Skeletal muscle satellite cell (primary cell): ENCODE measurements around the gene HS3ST3A1.

ENCODE experiments used
- H3K27me3 ChIP-seq: 2 replicates; pipeline ENCODE4 v1.7.0; 2013; ENCODE audit warnings: low read length; ENCODE audit not compliant: control insufficient read depth, insufficient read depth
- H3K36me3 ChIP-seq: 2 replicates; pipeline ENCODE4 v1.7.0; 2013; ENCODE audit warnings: mild to moderate bottlenecking, control low read depth, low read length; ENCODE audit not compliant: insufficient read depth
- H3K4me1 ChIP-seq: 2 replicates; pipeline ENCODE4 v1.7.0; 2013; ENCODE audit warnings: low read length; ENCODE audit not compliant: control insufficient read depth, insufficient read depth
- H3K4me2 ChIP-seq: 2 replicates; pipeline ENCODE4 v1.7.0; 2013; ENCODE audit warnings: mild to moderate bottlenecking, low read length
- H3K4me3 ChIP-seq: 2 replicates; pipeline ENCODE4 v1.7.0; 2013; ENCODE audit warnings: low read length
- H3K9ac ChIP-seq: 2 replicates; pipeline ENCODE4 v1.7.0; 2013; ENCODE audit warnings: mild to moderate bottlenecking, low read depth, low read length, moderate library complexity
- H3K9me3 ChIP-seq: replicated peaks from 2 replicates; pipeline ENCODE4 v1.7.0; 2013; ENCODE audit warnings: mild to moderate bottlenecking, control low read depth, low read length

The HS3ST3A1 gene

DNA sequence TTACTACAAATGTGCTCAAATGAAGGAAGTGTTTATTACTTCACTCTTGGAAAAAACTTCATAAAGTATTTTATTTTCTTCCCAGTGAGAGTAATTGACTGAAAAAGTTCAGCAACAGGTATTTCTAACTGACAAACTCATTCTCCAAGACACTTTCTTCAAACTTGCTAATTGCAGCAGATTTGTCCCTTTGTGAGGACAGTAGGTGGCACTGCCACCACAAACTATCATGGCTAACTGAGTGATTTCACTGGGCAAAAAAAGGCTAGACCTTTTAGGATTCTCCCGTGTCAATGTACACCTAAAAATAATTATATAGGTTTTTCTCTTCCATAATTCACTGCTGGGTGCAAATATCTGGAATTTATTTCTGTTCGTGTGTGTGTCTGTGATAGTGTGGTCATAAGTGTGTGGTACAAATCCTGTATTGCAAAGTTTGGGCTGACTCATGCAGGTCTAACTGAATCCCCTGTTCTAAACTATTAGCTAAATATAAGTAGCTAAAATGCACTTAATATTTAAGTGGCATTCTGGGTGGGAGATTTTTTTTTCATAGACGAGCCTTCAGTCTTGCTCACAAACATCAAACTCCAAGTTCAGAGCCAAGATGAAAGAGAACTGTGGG lies 3.9 kb downstream of the HS3ST3A1 start:
- H3K27me3 ChIP-seq, result no peaks in the 10 kb centered on the region
- peak overlapping the region; percentile 80 for H3K4me3 ChIP-seq

GRCh38 chr17:13596241-13596923 lies 5.3 kb downstream of the HS3ST3A1 start:
- Histone ChIP-seq H3K4me1 (peaks cover 65% of the 10 kb centered on the region), H3K4me3 (peak overlapping the region; percentile 80), H3K36me3 (no peaks in the 10 kb centered on the region), H3K27me3 (no peaks in the 10 kb centered on the region), H3K4me2 (peak overlapping the region; percentile 90), H3K9ac (peak overlapping the region; percentile 88), H3K9me3 (no peaks in the 10 kb centered on the region)

More for the DNA sequence above, 3.9 kb downstream of the HS3ST3A1 start:
- Histone ChIP-seq H3K4me2 (peak overlapping the region; percentile 90), H3K36me3 (no peaks in the 10 kb centered on the region), H3K9me3 (no peaks in the 10 kb centered on the region), H3K4me1 (peaks cover 54% of the 10 kb centered on the region), H3K9ac (peak overlapping the region; percentile 88)

DNA sequence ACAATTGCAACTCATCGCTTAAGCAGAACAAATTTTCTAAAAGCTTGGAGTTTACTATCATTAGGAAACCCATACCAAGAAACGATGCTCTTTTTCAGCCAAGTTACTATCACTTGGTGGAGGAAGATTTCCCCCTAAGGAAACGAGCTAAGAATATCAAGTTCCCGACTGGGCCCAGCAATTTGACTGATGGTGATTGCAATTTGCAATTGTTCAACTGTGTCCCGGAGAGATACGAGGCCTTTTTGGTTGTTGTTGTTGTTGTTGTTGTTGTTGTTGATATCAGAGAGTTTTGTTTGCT lies 6.2 kb downstream of the HS3ST3A1 start:
- Histone ChIP-seq H3K4me2 (peak overlapping the region; percentile 90), H3K4me3 (peak overlapping the region; percentile 33), H3K36me3 (no peaks in the 10 kb centered on the region), H3K27me3 (no peaks in the 10 kb centered on the region), H3K4me1 (peaks cover 73% of the 10 kb centered on the region), H3K9ac (peak overlapping the region; percentile 88), H3K9me3 (no peaks in the 10 kb centered on the region)

DNA sequence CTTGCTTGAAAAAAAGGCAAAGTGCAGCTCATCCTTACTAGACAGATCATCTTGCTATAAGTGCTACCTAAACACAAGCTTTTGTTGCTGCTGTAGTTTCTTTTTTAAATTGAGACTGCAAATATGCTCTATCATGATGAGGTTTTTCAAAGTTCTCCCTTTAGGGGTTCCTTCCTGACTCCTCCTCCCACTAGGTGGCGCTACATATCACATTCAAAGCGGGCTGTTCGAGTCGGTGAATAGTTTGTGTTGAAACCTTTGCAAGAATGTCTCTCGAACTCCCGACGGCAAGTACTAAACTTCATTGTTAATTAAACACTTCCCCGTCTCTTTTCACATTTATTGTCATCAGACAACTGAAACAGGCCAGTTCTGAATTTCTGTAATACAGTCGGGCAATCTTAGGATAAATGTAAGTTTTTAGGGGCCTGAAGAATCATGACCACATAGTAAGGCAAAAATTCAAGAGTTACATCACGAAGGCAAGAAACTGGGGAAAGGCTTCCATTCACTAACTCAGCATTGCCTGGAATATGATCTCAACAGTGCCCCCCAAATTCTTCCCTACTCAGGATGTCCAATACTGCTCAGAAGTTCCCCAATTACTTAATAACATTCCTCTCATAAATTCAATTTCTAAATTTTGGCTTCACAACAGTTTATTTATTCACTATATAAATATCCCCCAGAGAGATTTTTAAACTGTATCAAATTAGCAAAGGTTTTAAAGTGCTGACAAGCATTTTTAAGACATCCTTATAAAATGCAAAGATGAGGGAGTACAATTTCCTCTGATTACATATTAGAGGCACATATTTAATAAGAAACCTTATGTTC lies 6.7 kb downstream of the HS3ST3A1 start:
- no peaks in the 10 kb centered on the region for H3K9me3 ChIP-seq
- H3K4me2 ChIP-seq, result peak overlapping the region; percentile 90
- no peaks in the 10 kb centered on the region for H3K36me3 ChIP-seq
- H3K4me3 ChIP-seq, result peak overlapping the region; percentile 44
- H3K4me1 ChIP-seq, result peaks cover 78% of the 10 kb centered on the region
- H3K9ac ChIP-seq, result peak overlapping the region; percentile 88
- H3K27me3 ChIP-seq, result no peaks in the 10 kb centered on the region

GRCh38 chr17:13594310-13594709 lies 7.4 kb downstream of the HS3ST3A1 start:
- Histone ChIP-seq H3K9ac (peak overlapping the region; percentile 44), H3K4me2 (peak overlapping the region; percentile 90), H3K36me3 (no peaks in the 10 kb centered on the region), H3K27me3 (no peaks in the 10 kb centered on the region), H3K9me3 (no peaks in the 10 kb centered on the region), H3K4me1 (peaks cover 85% of the 10 kb centered on the region), H3K4me3 (no peak overlapping the region)

DNA sequence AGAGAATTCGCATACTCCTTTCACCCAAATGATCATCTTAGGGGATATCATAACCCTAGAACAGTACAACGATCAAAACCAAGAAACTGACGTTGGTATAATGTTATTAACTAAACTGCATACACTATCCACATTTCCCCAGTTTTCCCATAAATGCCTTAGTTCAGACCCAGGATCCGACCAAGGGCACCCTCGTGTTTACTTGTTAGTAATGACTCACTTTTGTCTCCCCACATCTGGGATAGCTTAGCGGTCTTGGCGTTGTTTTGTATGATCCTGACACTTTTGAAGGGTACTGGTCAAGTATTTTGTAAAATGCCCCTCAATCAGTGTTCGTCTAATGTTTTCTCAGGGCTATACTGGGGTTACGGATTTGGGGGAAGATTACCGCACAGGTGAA lies 8.0 kb downstream of the HS3ST3A1 start:
- peaks cover 90% of the 10 kb centered on the region for H3K4me1 ChIP-seq
- H3K4me2 ChIP-seq, result peak overlapping the region; percentile 90
- no peaks in the 10 kb centered on the region for H3K27me3 ChIP-seq
- peak overlapping the region; percentile 44 for H3K9ac ChIP-seq
- H3K4me3 ChIP-seq, result peak overlapping the region; percentile 39
- H3K9me3 ChIP-seq, result no peaks in the 10 kb centered on the region
- H3K36me3 ChIP-seq, result no peaks in the 10 kb centered on the region

GRCh38 chr17:13593021-13593751 lies 8.5 kb downstream of the HS3ST3A1 start:
- H3K9ac ChIP-seq, result peak overlapping the region; percentile 11
- no peaks in the 10 kb centered on the region for H3K36me3 ChIP-seq
- H3K4me1 ChIP-seq, result peaks cover 93% of the 10 kb centered on the region
- no peaks in the 10 kb centered on the region for H3K27me3 ChIP-seq
- peak overlapping the region; percentile 90 for H3K4me2 ChIP-seq
- H3K9me3 ChIP-seq, result no peaks in the 10 kb centered on the region
- peak overlapping the region; percentile 39 for H3K4me3 ChIP-seq

DNA sequence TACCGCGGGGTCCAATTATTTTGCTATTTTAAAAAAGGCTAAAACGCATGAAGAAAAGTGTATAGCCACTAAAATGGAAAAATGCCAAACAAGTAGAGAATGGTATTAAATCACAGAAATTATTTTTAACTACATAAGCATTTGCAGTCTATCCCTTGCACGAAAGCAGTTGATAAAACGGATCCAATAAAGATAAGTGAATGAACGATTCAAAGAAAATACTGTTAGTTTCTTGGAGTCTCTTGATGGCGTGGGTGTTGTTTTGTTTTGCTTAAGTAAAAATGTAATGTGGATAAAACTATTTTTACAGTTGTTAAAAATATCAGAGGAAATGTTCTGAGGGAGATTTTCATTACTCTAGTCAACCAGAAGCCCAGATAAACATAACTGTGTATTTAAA lies 9.3 kb downstream of the HS3ST3A1 start:
- Histone ChIP-seq H3K9me3 (no peaks in the 10 kb centered on the region), H3K4me2 (peak overlapping the region; percentile 90), H3K9ac (peak overlapping the region; percentile 11), H3K27me3 (no peaks in the 10 kb centered on the region), H3K36me3 (no peaks in the 10 kb centered on the region), H3K4me3 (peak overlapping the region; percentile 20), H3K4me1 (peaks cover 93% of the 10 kb centered on the region)

DNA sequence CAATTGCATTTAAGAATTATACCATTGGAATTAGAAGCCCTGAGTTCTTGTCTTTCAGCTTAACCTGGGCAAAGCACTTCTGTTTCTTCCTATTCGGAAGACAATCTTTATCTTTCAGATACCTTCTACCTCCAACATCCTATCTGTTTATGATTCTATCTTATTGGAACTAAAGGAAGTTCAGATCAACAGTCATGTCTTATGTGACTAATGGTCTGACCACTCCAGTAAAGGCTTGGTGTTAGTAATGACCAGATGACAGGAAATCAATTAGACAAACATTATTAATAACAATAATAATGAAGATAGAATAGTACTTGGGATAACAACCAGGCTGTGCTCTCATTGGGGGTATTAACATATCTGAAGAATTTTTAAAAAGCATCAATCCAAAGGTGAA lies 11.3 kb downstream of the HS3ST3A1 start:
- Histone ChIP-seq H3K4me2 (peak overlapping the region; percentile 56), H3K36me3 (no peaks in the 10 kb centered on the region), H3K9me3 (no peaks in the 10 kb centered on the region), H3K9ac (peak overlapping the region; percentile 49), H3K4me3 (no peak overlapping the region), H3K27me3 (no peaks in the 10 kb centered on the region), H3K4me1 (peaks cover 76% of the 10 kb centered on the region)

GRCh38 chr17:13589658-13590057 lies 12.1 kb downstream of the HS3ST3A1 start:
- peaks cover 72% of the 10 kb centered on the region for H3K4me1 ChIP-seq

More at GRCh38 chr17:13589658-13590057, 12.1 kb downstream of the HS3ST3A1 start:
- H3K4me3 ChIP-seq, result no peak overlapping the region
- peak overlapping the region; percentile 27 for H3K9ac ChIP-seq
- no peak overlapping the region for H3K4me2 ChIP-seq
- H3K27me3 ChIP-seq, result no peaks in the 10 kb centered on the region
- H3K36me3 ChIP-seq, result no peaks in the 10 kb centered on the region
- H3K9me3 ChIP-seq, result no peaks in the 10 kb centered on the region
